GM23248 (cell line): ENCODE results near the gene PIBF1.

Experiments
- EZH2 ChIP-seq: fragments of 200-600 bp; sonication (generic); IDR thresholded peaks from 2 replicates; pipeline ENCODE4 v1.6.1; 2018; ENCODE audit warnings: antibody characterized with exemption, mild to moderate bottlenecking; ENCODE audit not compliant: insufficient read depth, poor library complexity, severe bottlenecking
- EZH2phosphoT487 ChIP-seq: fragments of 200-600 bp; sonication (generic); IDR thresholded peaks from 2 replicates; pipeline ENCODE4 v1.6.1; 2018; ENCODE audit warnings: antibody characterized with exemption, moderate library complexity, mild to moderate bottlenecking, low read depth; ENCODE audit not compliant: insufficient read depth

GRCh38 chr13:72932250-72932649 is 150.3 kb downstream of the PIBF1 start:
- TF ChIP-seq EZH2 (no peak), EZH2phosphoT487 (no peak)
